GM19023 (cell line): ENCODE measurements around the gene DPY19L1.
A peak's percentile ranks its signal among the peaks of the same experiment; 100 is the strongest.
"Not testable (repeated sequence)": the region's sequence is repeated elsewhere in the genome, so short reads cannot be mapped to it uniquely, and the experiment has no call there.

Experiments used
- ATAC-seq: cut with Tn5 transposase; IDR thresholded peaks from one replicate; pipeline ENCODE4 v1.9.1; 2021; ENCODE audit warnings: mild to moderate bottlenecking, moderate library complexity; ENCODE audit not compliant: unreplicated experiment

Gene DPY19L1

DNA sequence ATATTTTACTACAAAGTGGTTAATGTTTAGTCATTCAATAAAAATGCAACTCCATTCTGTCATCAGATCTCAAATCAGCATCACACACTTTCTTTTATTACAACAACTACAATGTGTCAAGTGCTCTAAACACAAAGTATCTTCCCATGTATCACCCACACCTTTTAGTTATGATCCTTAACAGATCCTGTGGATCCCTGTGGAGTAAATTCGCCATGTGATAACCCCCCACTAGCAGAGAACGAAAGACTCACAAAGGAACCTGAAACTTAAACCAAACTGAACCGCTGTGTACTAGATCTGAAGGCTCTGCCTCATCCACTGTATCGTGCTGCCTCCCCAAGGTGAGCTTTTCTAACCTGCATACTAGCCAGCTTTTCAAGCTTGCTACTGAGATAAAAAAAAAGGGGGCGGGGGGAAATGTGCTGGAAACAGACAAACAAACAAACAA lies 1.7 kb downstream of the DPY19L1 start:
- ATAC-seq = no peak

DNA sequence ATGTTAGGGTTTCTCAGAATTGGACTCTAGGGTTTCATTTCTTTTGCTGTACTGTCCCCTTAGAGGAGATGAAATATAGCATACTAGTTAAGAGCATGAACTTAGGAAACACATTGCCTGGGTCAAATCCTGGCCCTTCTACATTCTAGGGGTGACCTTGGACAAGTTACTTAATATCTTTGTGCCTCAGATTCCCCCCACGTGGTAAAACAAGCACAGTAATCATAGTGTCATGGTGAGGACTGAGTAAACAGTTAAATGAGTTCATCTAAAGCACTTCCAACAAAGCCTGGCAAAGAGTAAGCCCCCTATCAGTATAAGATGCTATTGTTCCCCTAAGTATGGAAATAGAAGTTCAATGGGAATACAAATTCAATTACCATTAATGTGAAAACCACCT lies 5.1 kb downstream of the DPY19L1 start:
- no peak for ATAC-seq

DNA sequence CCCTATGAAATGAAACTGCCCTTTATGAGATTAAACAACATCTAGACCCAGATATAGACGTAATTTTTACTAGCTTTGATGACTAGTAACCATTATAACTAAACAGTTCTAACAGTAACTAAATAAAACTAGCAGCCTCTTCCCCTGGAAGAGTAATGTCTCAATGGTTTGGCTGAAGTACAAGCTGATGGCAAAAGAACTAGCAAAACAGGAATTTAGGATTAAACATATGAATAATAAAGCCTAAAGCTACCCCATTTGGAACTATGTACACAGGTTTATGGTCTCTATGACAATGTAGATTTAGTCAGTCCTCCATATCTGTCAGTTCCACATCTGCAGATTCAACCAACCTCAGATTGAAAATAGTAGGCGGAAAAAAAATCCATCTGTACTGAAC lies 6.4 kb downstream of the DPY19L1 start:
- no peak for ATAC-seq

DNA sequence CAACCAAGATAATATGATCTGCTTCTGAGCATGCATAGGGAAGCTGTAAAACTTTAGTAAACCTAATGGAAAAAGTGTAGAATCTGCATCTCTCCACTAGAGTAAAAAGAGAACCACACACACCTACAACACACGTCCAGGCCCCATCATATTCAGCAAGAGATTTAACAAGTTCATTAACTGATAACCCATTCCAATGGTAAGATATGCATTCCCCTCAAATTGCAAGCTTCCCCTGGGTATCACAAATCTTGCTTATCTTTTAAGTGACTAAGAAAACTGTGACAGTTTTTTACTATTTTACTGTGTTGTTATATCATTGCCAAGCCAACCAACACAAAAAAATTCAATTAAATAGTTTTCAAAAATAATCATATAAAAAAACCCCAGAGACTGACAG lies 8.0 kb downstream of the DPY19L1 start:
- no peak for ATAC-seq

DNA sequence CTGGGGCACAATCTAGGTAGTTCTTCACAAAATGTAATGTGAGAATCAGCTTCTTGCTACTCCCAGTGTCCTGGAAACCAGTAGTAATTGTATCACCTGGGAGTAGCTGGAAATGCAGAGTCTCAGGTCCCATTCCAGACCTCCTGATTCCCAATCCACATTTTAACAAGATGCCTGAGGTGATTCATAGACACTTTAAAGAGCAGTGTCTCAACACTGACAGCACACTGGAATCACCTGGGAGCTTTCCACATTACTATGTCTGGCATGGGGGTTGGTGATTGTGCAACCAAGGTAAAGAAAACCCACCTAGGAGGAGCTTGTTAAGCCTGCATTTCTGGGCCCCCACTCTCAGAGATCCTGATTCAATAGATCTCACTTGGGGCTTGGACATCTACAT lies 11.1 kb downstream of the DPY19L1 start:
- no peak for ATAC-seq

DNA sequence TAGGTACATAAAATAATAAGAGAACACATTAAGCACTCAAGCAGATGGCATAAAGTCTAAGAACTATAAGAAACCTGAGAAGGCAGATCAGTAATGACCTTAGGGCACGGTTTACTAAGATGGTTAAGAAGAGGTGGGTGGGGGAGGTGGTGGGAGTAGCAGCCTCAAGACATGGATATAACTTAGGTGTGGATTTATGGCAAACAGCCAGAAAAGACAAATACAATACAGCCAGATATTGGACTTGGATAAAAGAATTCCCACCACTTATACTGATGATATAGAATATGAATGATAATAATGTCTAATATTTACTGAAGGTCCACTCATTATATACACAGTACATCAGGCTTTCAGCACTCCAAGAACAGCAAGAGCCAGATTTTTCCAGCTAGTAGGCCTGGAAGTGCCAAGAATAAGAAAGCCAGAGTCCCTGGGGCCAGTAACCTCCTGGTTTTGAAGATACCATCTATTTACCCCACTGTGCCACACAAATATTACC lies 11.9 kb downstream of the DPY19L1 start:
- ATAC-seq = no peak

DNA sequence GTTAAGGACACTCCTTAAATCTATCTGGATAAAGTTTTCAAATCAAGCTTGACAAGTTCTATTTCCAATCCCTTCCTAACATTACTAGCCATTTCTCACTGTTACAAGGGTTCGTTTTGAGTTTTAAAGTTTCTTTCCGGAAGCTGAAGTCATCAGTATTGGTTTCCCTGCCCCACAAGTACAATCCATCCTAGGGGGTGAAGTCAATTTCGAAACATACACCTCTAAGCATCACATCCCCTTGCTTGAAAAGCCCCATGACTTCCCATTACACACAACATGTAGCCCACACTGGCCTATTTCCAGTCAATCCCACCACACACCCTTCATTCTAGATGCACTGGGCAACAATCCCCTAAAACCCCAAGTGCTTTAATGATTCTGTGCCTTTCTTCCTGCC lies 13.0 kb downstream of the DPY19L1 start:
- no peak for ATAC-seq

DNA sequence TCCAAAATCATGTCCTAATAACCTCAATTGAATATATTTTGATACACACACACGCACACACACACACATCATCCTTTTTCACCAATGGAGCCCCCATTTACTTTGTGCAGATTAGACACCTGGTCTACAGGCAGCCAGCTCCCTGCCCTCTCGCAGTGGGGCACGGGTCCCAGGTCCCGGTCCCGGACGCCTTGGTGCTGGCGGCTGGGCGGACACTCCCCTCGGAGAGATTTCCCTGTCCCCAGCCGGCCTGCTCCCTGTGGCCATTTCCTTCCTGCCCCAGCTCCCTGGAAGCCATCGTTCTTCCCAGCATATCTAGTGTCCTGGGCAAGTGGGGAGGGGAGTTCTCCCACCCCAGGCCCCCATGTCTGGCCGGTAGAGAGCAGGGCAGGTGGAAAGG lies 14.6 kb downstream of the DPY19L1 start:
- no peak for ATAC-seq

DNA sequence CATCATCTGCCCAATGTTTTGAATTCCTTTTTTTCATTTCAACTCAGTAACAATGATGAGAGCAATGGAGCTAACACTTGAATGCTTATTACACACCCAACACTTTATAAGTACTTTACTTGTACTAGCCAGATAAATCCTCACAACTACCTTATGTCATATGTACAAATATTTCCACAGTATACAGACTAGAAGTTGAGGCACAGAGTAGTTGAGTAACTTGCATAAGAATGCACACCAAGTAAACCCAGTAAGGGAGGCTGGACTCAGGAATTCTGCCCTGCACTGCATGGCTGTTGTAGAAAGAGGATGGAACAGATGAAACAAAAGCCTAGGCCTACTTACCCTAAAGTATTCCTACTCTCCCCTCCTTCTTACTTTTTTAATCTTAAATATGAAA lies 15.8 kb downstream of the DPY19L1 start:
- no peak for ATAC-seq

DNA sequence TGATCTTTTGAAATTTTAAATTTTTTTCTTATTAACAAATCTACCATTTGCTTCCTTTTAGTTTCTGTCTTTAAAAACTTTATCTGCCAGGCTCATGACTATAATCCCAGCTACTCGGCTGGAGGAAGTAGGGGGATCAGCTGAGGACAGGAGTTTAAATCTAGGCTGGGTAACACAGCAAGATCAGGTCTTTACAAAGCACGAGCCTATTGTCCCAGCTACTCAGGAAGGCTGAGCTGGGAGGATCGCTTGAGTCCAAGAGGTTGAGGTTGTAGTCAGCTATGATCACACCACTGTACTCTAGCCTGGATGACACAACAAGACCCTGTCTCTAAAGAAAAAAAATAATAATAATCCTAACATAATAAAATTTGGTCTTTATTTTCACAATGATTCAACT lies 17.5 kb downstream of the DPY19L1 start:
- ATAC-seq = no peak

DNA sequence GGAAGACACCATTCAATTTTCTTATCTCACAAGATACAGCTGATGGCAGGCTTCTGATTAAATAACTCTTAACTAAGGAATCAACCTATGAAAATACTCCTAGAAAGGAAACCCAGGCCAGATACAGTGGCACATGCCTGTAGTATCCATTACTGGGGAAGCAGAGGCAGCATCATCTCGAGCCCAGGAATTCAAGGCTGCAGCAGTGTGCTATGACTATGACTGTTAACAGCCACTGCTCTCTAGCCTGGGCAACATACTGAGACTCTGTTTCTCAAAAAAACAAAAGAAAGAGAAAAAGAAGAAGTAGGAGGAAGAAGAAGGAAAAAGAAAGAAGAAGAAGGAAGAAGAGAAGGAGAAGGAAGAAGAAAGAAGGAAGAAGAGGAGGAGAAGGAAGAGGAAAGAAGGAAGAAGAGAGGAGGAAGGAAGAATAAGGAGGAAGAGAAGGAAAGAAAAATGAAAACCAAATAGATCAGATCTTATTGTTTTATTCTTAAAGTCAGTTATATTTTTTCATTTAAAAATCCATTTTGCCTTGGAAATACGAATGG lies 18.0 kb downstream of the DPY19L1 start:
- ATAC-seq = no peak

DNA sequence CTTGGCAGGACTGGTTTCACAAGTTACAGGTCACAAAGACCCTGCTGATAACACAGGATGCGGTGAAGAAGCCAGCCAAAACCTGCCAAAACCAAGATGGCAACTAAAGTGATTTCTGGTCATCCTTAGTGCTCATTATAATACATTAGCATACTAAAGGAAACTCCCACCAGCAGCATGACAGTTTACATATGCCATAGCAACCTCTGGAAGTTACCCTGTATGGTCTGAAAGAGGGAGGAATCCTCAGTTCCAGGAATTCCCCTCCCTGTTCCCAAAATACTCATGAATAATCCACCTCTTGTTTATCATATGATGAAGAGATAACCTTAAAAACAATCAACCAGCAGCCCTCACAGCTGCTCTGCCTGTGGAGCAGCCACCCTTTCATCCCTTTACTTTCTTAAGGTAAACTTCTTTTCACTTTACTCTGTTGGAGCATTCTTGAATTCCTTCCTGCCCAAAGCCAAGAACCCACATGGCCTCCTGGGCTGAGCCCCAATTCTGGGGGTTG lies 21.9 kb downstream of the DPY19L1 start:
- no peak for ATAC-seq

DNA sequence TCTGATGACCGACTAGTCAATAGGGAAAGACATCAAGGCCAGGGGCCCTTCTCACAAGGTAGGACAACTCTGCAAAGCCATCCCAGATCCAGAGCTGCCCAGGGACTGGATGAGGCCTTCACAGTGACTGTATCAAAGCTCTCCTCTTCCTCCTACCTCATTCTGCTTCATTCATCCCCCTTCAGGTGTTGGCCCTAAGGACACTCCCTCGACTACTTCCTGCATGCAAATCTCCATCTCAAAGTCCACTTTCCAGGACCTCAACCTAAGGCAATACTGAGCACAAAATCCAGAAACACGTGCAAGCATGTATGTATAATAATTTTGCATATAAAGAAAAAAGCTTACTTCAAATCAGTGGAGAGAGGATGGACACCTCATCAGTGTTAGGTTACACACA lies 25.1 kb downstream of the DPY19L1 start:
- no peak for ATAC-seq

DNA sequence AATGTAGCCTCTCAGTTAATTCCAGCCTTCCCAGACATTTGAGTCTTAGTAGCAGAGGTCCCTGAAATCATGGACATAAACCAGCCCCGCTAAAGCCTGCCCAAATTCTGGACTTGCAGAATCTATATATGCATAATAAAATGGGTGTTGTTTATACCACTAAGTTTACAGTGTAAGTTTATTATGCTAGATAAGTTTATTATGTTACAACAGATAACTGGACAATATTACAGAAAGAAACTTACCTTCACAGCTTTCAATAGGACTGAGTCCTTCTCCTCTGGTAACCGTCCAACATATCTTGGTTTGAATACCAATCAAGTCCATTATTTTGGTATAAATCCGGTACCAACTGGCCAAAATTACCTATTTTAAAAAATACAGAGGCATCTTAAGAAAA lies 26.2 kb downstream of the DPY19L1 start:
- ATAC-seq = no peak

DNA sequence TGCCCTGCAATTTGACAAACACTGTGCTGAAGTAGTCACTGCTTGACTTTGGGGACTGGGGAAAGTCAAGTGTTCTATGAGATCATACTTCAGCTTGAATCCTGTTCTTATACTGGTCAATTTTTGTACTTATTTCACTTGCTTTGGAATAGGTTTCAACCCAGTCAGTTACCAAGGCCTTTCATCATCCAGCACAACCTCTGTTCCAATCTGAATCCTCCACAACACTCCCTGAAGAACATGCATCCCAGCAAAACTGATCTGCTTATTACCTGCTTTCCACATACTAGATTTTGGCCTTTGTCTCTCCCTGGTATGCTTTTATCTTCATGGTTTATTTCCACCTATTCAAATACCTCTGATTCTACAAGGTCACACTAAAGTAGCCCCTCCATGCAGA lies 29.5 kb downstream of the DPY19L1 start:
- no peak for ATAC-seq

DNA sequence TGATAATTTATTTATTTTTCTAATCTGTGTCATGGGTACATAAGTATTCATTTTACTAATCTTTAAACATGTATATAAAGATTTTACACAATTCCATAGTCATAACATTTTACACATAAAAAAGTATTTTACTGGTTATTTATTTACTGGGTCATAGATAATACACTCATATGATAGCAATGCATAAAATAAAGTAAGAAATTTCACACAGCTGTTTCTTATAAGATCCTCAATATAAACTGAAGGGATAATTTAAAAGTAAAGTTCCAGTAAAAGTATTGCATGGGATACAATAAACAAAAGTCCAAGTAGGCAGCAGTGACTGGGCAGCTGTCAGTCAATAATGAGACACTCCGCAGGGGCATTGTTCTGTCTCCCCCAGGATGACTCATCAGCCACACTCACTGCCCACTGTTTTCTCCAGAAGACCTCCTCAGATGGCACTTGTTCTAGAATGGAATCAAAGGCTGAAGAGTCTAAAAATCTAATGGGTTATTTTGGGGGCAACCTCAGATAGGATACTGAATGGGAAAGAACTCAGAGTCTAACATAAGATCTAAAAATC lies 32.7 kb downstream of the DPY19L1 start:
- ATAC-seq = no peak

DNA sequence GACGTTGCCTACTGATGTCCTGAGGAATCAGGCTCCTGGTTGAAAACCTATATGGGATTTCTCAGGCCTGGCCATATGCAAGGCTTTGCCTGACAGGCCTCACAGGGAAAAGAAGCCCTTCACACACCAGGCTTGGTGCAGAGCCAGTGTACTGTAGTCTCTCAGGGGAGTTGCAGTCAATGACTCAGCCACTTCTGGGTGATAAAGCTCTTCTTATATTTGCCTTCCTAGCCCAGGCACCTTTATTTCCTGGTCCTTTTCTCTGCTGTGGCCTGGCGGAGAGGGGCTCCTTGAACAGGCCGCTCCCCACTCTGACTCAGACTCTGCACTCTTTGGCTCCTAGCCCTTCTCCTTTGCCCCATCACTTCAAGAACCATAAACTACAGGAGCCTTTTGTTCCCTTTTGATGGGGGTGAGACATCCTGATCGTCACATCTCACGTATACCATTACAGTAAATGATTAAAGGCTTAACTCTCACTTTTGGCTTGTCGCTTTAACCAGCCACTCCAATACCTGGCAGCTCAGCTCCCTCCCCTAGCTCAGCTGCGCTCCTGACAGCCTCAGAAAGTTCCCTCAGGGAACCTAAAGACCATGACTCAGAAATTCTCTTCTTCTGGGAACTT lies 33.5 kb downstream of the DPY19L1 start:
- ATAC-seq = peak; percentile 48

DNA sequence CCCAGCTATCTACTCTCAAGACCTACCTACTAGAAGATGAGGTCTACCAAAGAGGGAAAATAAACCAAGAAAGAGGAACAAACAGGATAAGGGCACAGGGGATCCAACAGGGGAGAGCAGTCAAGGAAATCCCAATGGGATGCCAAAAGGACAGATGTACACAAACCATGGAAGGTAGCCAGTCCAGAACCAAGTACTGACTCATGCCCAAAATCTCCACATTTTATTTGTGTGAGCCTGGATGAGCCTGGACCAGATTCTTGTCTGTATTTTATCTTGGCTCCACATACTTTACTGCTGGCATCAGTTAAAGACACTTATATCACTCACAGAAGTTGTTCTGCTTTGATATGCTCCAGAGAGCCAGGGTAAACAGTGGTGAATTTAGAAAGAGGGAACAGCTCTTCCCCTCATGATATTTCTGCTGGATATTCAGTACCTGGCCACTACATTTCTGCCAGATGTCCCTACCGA lies 34.1 kb downstream of the DPY19L1 start:
- not testable (repeated sequence) for ATAC-seq

DNA sequence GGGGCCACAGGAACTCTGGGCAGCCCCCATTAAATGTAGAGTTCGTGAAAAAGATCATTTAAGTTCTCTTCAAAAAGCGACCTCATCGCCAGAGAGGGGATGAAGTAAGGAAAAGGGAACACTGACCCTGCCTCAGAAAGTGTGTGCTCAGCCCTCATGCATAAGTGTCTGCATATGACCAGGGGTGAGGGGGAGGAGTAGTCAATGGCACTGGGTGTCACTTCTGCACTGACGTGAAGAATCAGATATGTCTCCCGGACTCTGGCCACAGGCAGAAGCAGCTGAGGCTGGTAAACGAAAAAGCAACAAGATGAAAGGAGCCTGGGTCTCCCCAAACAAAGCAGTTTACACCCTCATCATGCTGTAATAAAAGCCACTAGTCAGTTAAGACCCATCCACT lies 39.0 kb downstream of the DPY19L1 start:
- not testable (repeated sequence) for ATAC-seq

DNA sequence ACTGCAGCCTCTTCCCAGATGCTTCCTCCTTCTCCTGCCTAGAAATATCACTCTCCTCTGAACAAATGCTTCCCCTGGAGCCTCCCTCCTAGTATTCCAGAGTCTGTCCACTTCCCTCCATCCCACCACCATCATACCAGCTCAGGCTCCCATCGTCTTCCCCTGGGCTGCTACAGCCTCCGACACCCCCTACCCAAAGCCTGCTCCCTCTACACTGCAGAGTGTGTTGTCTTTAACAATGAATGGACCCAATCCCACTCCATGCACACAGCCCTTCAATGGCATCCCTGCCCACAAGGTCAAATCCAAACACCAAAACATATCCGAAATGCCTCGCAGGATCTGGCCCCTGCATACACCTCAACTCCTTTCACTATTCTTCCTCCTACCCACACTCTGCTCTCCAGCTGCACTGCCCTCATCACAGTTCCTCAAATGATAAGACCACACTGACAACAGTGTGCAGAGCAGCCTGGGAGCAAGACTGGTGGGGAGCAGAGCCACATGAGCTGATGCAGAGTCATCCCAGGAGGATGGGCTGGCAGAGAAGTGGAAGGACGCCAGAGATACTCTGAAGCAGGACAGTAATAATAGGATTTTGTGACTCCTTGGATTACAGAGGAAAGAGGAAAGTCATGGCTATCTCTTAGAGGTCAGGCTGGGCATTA lies 40.7 kb downstream of the DPY19L1 start:
- ATAC-seq = not testable (repeated sequence)

DNA sequence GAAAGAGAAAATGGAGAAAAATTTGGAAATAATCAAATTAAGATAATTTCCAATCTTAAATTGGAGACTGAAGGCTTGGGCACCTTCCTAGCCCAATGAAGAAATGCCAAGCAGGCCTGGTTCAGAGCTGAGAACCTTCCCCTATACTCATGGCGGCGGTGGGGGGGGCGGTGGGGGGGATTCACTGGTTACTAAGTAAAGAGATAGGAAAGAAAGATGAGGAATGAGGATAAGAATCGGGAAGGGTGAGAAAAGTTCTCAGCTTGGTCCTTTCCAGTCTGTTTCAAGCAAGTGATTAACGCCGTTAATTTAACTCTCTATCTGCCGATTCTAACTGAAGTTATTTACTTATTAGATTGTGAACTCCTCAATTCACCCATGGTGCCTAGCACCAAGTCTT lies 41.5 kb downstream of the DPY19L1 start:
- ATAC-seq = no peak
